Activated CD4-positive, alpha-beta memory T cell treated with anti-CD3 and anti-CD28 coated beads, Interleukin-2, amount 10 ng/mL, durations not matched to agents 7 days and 5 days (primary cell): ENCODE measurements around the gene PLXNB1. TPM values are rescaled to one million over a fixed set of nuclear protein-coding genes. Genes with fewer than 3 reads are reported as not detected.

Source experiments
- CTCF ChIA-PET: fragments of 350-600 bp; sonication (Branson Sonifier 250); formaldehyde crosslinking; loops from one replicate; lab custom pipeline; 2021; ENCODE audit warnings: antibody characterized with exemption, inconsistent platforms; lab: Charles Lee
- POLR2A ChIA-PET: fragments of 350-600 bp; sonication (Branson Sonifier 250); formaldehyde crosslinking; loops from one replicate; lab custom pipeline; 2021; ENCODE audit warnings: antibody characterized with exemption; lab: Charles Lee
- DNase-seq: peaks from one replicate; pipeline ENCODE4 v3.0.0-alpha.2; 2020
- H3K27ac Mint-ChIP-seq: one replicate; pipeline ENCODE4 v1.8.0; 2021; ENCODE audit warnings: mild to moderate bottlenecking, mixed read lengths
- H3K27me3 Mint-ChIP-seq: one replicate; pipeline ENCODE4 v1.8.0; 2021; ENCODE audit warnings: mixed read lengths
- H3K36me3 Mint-ChIP-seq: one replicate; pipeline ENCODE4 v1.8.0; 2021; ENCODE audit warnings: low read depth, mixed read lengths
- H3K4me1 Mint-ChIP-seq: one replicate; pipeline ENCODE4 v1.8.0; 2021; ENCODE audit warnings: mixed read lengths
- H3K4me3 Mint-ChIP-seq: one replicate; pipeline ENCODE4 v1.8.0; 2021; ENCODE audit warnings: mild to moderate bottlenecking, mixed read lengths
- H3K9me3 Mint-ChIP-seq: one replicate; pipeline ENCODE4 v1.8.0; 2021; ENCODE audit warnings: mixed read lengths
- total RNA-seq, 2 experiments: library from RNA; stranded (reverse); gene quantifications; one replicate each; pipeline ENCODE4 v1.2.3, GENCODE V29; 2021

Gene PLXNB1
- total RNA-seq, 2 experiments from 2014 or later = 1.7 to 1.9 TPM

GRCh38 chr3:48398701-48399386 lies 31.0 kb downstream of the PLXNB1 start:
- POLR2A ChIA-PET = interaction anchor here (1.3 to 2.3 kb wide), 2 partner anchors 9 to 37 kb away, joined by 4 to 13 read pairs; no protein-coding TSS in a partner anchor
- H3K36me3 Mint-ChIP-seq = no peaks in the 10 kb centered on the region
- H3K27me3 Mint-ChIP-seq = peaks cover 11% of the 10 kb centered on the region
- CTCF ChIA-PET = interaction anchor here (1.1 to 12.4 kb wide), 5 partner anchors 9 to 158 kb away, joined by 3 to 261 read pairs (median 58); partner anchors contain the start of genes CCDC51, PFKFB4 and TMA7
- H3K27ac Mint-ChIP-seq = no peak overlapping the region
- no peak overlapping the region for H3K4me3 Mint-ChIP-seq
- H3K9me3 Mint-ChIP-seq = no peaks in the 10 kb centered on the region
- DNase-seq = no peak
- H3K4me1 Mint-ChIP-seq = peaks cover 2% of the 10 kb centered on the region

- Mint-ChIP-seq H3K27ac (no peak overlapping the region), H3K9me3 (no peaks in the 10 kb centered on the region), H3K4me3 (no peak overlapping the region), H3K27me3 (peaks cover 11% of the 10 kb centered on the region), H3K4me1 (peaks cover 2% of the 10 kb centered on the region), H3K36me3 (no peaks in the 10 kb centered on the region)
- ChIA-PET POLR2A (no interaction called here), CTCF (interaction anchor here (12.4 kb wide), 1 partner anchor 37 kb away, joined by 261 read pairs; no protein-coding TSS in a partner anchor)
- DNase-seq = no peak
Measured at GRCh38 chr3:48397767-48398681, 31.9 kb downstream of the PLXNB1 start.

DNA sequence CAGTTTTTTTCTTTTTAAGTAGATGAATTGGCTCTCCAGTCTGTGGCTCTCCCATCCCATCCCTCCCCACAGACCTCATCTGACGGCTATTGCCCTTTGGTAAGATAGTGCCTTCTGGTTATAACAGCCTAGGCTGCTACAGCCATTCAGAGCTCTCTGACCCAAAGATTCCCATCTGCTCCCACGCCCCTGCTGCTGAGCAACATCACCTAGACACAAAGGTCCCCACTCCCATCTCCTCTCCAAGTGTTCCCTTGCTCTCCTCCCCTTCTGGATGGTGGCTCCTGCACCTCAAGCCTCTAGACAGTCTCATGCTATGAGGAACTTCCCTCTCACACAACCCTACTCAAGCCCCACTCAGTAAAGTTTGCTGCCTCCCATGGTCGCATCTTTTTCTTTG lies 34.2 kb downstream of the PLXNB1 start:
- Mint-ChIP-seq H3K4me1 (no peaks in the 10 kb centered on the region), H3K36me3 (no peaks in the 10 kb centered on the region), H3K9me3 (no peaks in the 10 kb centered on the region), H3K4me3 (no peak overlapping the region), H3K27me3 (peaks cover 13% of the 10 kb centered on the region), H3K27ac (no peak overlapping the region)
- POLR2A ChIA-PET = no interaction called here
- CTCF ChIA-PET = interaction anchor here (0.9 kb wide), 1 partner anchor 40 kb away, joined by 4 read pairs; no protein-coding TSS in a partner anchor
- no peak for DNase-seq

DNA sequence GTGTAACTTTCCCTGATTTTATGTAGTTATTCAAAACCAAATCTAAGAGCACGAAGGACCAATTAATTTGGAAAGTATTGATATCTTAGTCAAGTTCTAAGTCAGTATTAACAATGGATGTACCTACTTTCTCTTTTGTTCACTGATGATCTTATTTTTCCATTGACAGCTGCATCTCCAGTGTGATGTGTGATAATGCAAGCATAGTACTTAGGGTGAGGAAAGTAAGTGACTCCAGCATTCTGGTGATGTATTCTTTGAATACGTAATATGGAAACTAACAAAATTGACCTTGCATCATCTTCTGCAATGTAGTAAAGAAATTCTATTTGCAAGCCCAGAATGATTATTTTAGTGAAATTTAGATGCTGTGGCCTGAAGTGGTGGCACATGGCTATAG lies 35.5 kb downstream of the PLXNB1 start:
- Mint-ChIP-seq H3K27ac (no peak overlapping the region), H3K36me3 (no peaks in the 10 kb centered on the region), H3K27me3 (peaks cover 16% of the 10 kb centered on the region), H3K9me3 (no peaks in the 10 kb centered on the region), H3K4me3 (no peak overlapping the region), H3K4me1 (no peaks in the 10 kb centered on the region)
- DNase-seq = no peak
- CTCF ChIA-PET = interaction anchor here (1.2 kb wide), 1 partner anchor 41 kb away, joined by 4 read pairs; no protein-coding TSS in a partner anchor
- POLR2A ChIA-PET = interaction anchor here (0.6 kb wide), 1 partner anchor 366 kb away, joined by 4 read pairs; no protein-coding TSS in a partner anchor

DNA sequence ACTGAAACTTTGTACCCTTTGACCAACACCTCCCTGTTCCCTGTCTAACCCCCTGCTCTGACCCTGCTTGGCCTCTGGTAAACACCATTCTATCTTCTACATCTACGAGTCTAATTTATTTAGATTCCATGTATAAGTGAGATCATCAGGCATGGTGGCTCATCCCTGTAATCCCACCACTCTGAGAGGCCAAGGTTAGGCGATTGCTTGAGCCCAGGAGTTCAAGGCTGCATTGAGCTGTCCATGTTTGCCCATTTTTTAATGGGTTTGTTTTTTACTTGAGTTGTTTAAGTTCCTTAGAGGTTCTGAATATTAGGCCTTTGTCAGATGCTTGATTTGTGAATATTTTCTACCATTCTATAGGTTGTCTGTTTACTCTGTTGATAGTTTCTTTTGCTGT lies 40.9 kb downstream of the PLXNB1 start:
- CTCF ChIA-PET = interaction anchor here (1.0 kb wide), 1 partner anchor 12 kb away, joined by 3 read pairs; no protein-coding TSS in a partner anchor
- Mint-ChIP-seq H3K36me3 (no peaks in the 10 kb centered on the region), H3K4me1 (no peaks in the 10 kb centered on the region), H3K9me3 (no peaks in the 10 kb centered on the region), H3K27me3 (peaks cover 43% of the 10 kb centered on the region), H3K27ac (no peak overlapping the region), H3K4me3 (no peak overlapping the region)
- DNase-seq = no peak
- POLR2A ChIA-PET = no interaction called here

GRCh38 chr3:48387634-48388033 lies 42.3 kb downstream of the PLXNB1 start:
- no peaks in the 10 kb centered on the region for H3K9me3 Mint-ChIP-seq
- peaks cover 53% of the 10 kb centered on the region for H3K27me3 Mint-ChIP-seq
- DNase-seq = no peak
- H3K36me3 Mint-ChIP-seq = no peaks in the 10 kb centered on the region
- no peak overlapping the region for H3K27ac Mint-ChIP-seq
- no peak overlapping the region for H3K4me3 Mint-ChIP-seq
- ChIA-PET CTCF (interaction anchor here (0.8 to 1.5 kb wide), 2 partner anchors 9 to 48 kb away, joined by 3 to 5 read pairs; no protein-coding TSS in a partner anchor), POLR2A (no interaction called here)
- no peaks in the 10 kb centered on the region for H3K4me1 Mint-ChIP-seq

DNA sequence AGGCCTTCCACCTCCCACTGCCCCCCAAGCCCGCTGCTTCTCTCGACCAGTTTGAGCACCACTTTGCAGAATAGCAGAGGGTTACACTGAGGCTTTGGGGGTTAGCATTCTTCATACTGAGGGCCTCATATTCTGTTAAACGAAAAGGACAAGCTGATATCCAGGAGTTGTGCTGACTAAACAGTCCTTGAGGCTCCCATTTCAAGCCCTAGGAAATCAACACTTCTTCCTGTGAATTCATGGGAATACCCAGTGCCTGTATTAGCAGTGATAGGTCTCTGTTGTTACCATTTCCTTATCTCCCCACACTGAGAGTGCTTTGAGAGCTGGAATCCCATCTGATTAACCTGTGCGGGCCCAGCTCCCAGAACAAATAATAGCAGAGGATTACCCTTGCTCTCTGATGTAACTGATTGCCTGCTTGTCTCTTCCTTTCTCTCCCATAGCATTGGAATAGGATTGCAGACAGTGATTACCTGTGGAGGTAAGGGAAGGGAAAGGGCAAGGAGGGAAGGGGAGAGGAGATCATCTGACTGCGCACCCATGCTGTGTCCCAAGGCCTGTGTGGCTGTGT lies 56.9 kb downstream of the PLXNB1 start:
- DNase-seq = no peak
- no peak overlapping the region for H3K27ac Mint-ChIP-seq
- POLR2A ChIA-PET = interaction anchor here (1.0 kb wide), 2 partner anchors 132 to 301 kb away, joined by 3 read pairs; partner anchors contain the start of gene ZNF589
- H3K27me3 Mint-ChIP-seq = peaks cover 3% of the 10 kb centered on the region
- no peaks in the 10 kb centered on the region for H3K9me3 Mint-ChIP-seq
- H3K4me3 Mint-ChIP-seq = no peak overlapping the region
- CTCF ChIA-PET = interaction anchor here (0.8 to 1.2 kb wide), 2 partner anchors 42 to 63 kb away, joined by 3 read pairs; no protein-coding TSS in a partner anchor
- no peaks in the 10 kb centered on the region for H3K36me3 Mint-ChIP-seq
- no peaks in the 10 kb centered on the region for H3K4me1 Mint-ChIP-seq

GRCh38 chr3:48372377-48372770 lies 57.5 kb downstream of the PLXNB1 start:
- no peaks in the 10 kb centered on the region for H3K4me1 Mint-ChIP-seq
- CTCF ChIA-PET = interaction anchor here (1.2 kb wide), 1 partner anchor 64 kb away, joined by 3 read pairs; no protein-coding TSS in a partner anchor
- DNase-seq = no peak
- H3K9me3 Mint-ChIP-seq = no peaks in the 10 kb centered on the region
- no peaks in the 10 kb centered on the region for H3K36me3 Mint-ChIP-seq
- peaks cover under 1% of the 10 kb centered on the region for H3K27me3 Mint-ChIP-seq
- H3K4me3 Mint-ChIP-seq = no peak overlapping the region
- POLR2A ChIA-PET = interaction anchor here (1.0 kb wide), 2 partner anchors 132 to 302 kb away, joined by 3 read pairs; partner anchors contain the start of gene ZNF589
- H3K27ac Mint-ChIP-seq = no peak overlapping the region

GRCh38 chr3:48371651-48372376 lies 58.1 kb downstream of the PLXNB1 start, which contains the start of gene FBXW12:
TSS of gene FBXW12 (plus strand) at chr3:48372219. CDS start at chr3:48372768, 549 bp downstream.
- H3K27me3 Mint-ChIP-seq = no peaks in the 10 kb centered on the region
- H3K4me3 Mint-ChIP-seq = no peak within 1 kb of the TSS
- DNase-seq = no peak
- no peaks in the 10 kb centered on the region for H3K36me3 Mint-ChIP-seq
- ChIA-PET CTCF (no interaction called here), POLR2A (interaction anchor here (1.0 kb wide), 1 partner anchor 302 kb away, joined by 3 read pairs; no protein-coding TSS in a partner anchor)
- H3K9me3 Mint-ChIP-seq = no peaks in the 10 kb centered on the region
- H3K27ac Mint-ChIP-seq = no peak within 1 kb of the TSS
- no peaks in the 10 kb centered on the region for H3K4me1 Mint-ChIP-seq

GRCh38 chr3:48370333-48370713 lies 59.6 kb downstream of the PLXNB1 start:
- peaks cover 5% of the 10 kb centered on the region for H3K27me3 Mint-ChIP-seq
- POLR2A ChIA-PET = no interaction called here
- no peak overlapping the region for H3K27ac Mint-ChIP-seq
- H3K4me3 Mint-ChIP-seq = no peak overlapping the region
- DNase-seq = no peak
- H3K9me3 Mint-ChIP-seq = peaks cover 5% of the 10 kb centered on the region
- no peaks in the 10 kb centered on the region for H3K36me3 Mint-ChIP-seq
- CTCF ChIA-PET = no interaction called here
- no peaks in the 10 kb centered on the region for H3K4me1 Mint-ChIP-seq

- no peak overlapping the region for H3K27ac Mint-ChIP-seq
- POLR2A ChIA-PET = no interaction called here
- CTCF ChIA-PET = no interaction called here
- H3K9me3 Mint-ChIP-seq = peaks cover 7% of the 10 kb centered on the region
- H3K4me3 Mint-ChIP-seq = no peak overlapping the region
- peaks cover 5% of the 10 kb centered on the region for H3K27me3 Mint-ChIP-seq
- DNase-seq = no peak
- H3K4me1 Mint-ChIP-seq = no peaks in the 10 kb centered on the region
- no peaks in the 10 kb centered on the region for H3K36me3 Mint-ChIP-seq
Measured at GRCh38 chr3:48369693-48370332, 60.1 kb downstream of the PLXNB1 start.
